H1 (cell line): ENCODE data around the gene SORCS3.

Experiments used
- CHD1 ChIP-seq: IDR thresholded peaks from 2 replicates; pipeline ENCODE4 v1.6.1; 2012; ENCODE audit warnings: low read depth, low read length, improper control_type of control experiment
- POLR2A ChIP-seq, 2 experiments: IDR thresholded peaks; 1 replicate in 1 of 2; 2 replicates in 1 of 2; pipeline ENCODE4 v1.6.1; 2011; ENCODE audit warnings: low read depth in 2 of 2, low read length in 2 of 2, mild to moderate bottlenecking in 2 of 2; ENCODE audit errors: control extremely low read depth in 1 of 2
- ZNF274 ChIP-seq: IDR thresholded peaks from 2 replicates; pipeline ENCODE4 v1.7.0; 2012; ENCODE audit warnings: low read length, borderline replicate concordance; ENCODE audit errors: extremely low read depth

DNA sequence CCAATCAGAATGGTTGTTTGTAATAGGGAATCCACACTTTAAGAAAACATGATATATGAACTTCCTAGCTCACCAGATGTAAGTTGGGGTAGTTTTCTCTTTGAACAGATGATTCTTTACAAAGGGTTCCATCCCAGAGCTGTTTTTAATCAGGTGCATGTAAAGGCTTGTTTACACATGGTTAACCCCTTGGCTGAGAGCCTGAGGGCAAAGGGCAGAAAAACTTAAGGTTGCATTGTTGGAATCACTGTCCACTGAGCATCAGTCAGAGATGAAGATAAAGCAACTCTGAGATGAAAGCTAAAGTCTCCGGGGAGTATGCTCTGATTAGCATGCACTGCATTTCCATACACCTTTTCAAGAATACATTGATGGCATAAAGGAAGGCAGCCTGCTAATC, 518.2 kb downstream of the SORCS3 start:
- TF ChIP-seq CHD1, result no peak
- no peak for TF ChIP-seq POLR2A (IDR thresholded peaks at IDR 0.05; ENCODE audit: control extremely low read depth in 1 of 2, low read depth in 2 of 2, low read length in 2 of 2)
- no peak for TF ChIP-seq ZNF274
